Coronary artery (tissue), 2 donors: Measurements from ENCODE around the gene HYLS1.

Experiments
- DNase-seq: peaks from one replicate; pipeline ENCODE4 v3.0.0-alpha.2; 2017; ENCODE audit warnings: low spot score
- H3K27ac ChIP-seq, 2 donors: fragments of 200-600 bp; sonication (generic); one replicate each; pipeline ENCODE4 v1.5.1; 2016 to 2019
- H3K4me3 ChIP-seq: fragments of 200-600 bp; sonication (generic); 2 replicates; pipeline ENCODE4 v1.5.1; 2016; ENCODE audit warnings: mild to moderate bottlenecking, moderate library complexity
- CTCF ChIP-seq: fragments of 200-600 bp; sonication (generic); IDR thresholded peaks from one replicate; pipeline ENCODE4 v1.5.1; 2019; ENCODE audit warnings: antibody characterized with exemption

Gene HYLS1

GRCh38 chr11:125941619-125942611 is 54.4 kb downstream of the HYLS1 start:
- TF ChIP-seq CTCF, result peak; percentile 24
- DNase-seq, result peak; percentile 64
- no peak overlapping the region for H3K4me3 ChIP-seq
- no peak overlapping the region for H3K27ac ChIP-seq

- peak; percentile 64 for DNase-seq
- no peak for TF ChIP-seq CTCF
- no peak overlapping the region for H3K27ac ChIP-seq
- H3K4me3 ChIP-seq, result no peak overlapping the region
These were observed 55.4 kb downstream of the HYLS1 start for GRCh38 chr11:125942771-125943428.

GRCh38 chr11:125943661-125944349 is 56.3 kb downstream of the HYLS1 start:
- TF ChIP-seq CTCF, result no peak
- peak; percentile 56 for DNase-seq
- no peak overlapping the region for H3K27ac ChIP-seq
- H3K4me3 ChIP-seq, result no peak overlapping the region

- H3K4me3 ChIP-seq, result no peak overlapping the region
- peak; percentile 55 for DNase-seq
- no peak for TF ChIP-seq CTCF
- no peak overlapping the region for H3K27ac ChIP-seq
These were observed 57.0 kb downstream of the HYLS1 start for GRCh38 chr11:125944350-125945010.

- Histone ChIP-seq H3K27ac (no peak overlapping the region), H3K4me3 (no peak overlapping the region)
- peak; percentile 12 for DNase-seq
- TF ChIP-seq CTCF, result no peak
These were observed 57.7 kb downstream of the HYLS1 start for GRCh38 chr11:125945011-125945796.
